Kidney capillary endothelial cell (primary cell): Measurements from ENCODE around the gene NBAS.
"Not testable (repeated sequence)": the region's sequence is repeated elsewhere in the genome, so short reads cannot be mapped to it uniquely, and the experiment has no call there.

ENCODE experiments used
- DNase-seq: peaks from one replicate; pipeline ENCODE4 v3.0.0-alpha.2; 2018; ENCODE audit warnings: low spot score

The NBAS gene

GRCh38 chr2:15559379-15560139 lies 1.6 kb downstream of the NBAS start:
- no peak for DNase-seq

DNA sequence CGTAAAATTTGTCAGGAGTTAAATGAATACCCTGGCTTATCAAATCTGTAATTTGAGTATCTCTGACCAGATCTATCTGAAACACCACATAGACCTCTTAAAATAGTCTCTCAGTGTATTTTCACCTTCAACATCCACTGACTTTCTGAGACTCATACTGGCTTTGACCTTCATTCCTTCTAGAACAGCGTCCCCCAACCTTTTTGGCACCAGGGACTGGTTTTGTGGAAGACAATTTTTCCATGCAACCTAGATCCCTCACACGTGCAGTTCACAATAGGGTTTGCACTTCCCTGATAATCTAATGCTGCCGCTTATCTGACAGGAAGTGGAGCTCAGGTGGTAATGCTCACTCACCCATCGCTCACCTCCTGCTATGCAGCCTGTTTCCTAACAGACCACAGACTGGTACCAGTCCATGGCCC lies 3.2 kb downstream of the NBAS start:
- DNase-seq: peak; percentile 46

DNA sequence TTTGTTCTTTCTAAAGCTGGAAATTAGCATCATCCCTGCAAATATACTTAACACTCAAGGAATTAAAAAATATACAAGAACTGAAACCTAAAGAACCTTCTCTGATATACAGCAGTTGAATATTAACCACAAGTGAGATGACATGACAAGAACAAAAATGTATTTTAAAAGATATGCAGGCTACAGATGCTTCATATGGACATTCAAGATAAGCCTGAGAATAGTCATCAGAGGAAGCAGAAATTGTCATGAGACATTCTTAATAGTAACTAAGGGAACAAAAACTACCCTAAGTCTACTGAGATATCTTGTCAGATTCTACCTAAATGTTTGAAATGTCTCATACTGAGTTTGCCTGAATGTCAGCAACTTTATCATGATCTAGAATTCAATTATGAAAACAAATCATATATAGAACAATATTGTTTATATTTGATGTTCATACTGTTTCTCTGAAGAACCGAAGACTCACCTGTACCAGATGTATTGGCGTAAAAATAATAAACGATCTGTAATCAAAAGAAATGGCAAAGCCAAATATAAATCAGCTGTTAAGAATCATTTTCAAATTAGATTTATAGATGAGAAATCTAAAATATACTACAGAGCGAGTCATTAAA lies 4.7 kb downstream of the NBAS start:
- no peak for DNase-seq

GRCh38 chr2:15555760-15556193 lies 5.4 kb downstream of the NBAS start:
- DNase-seq: no peak

GRCh38 chr2:15554525-15555218 lies 6.5 kb downstream of the NBAS start:
- no peak for DNase-seq

- DNase-seq: no peak
These were observed 7.2 kb downstream of the NBAS start for GRCh38 chr2:15553951-15554350.

- DNase-seq: no peak
These were observed 7.6 kb downstream of the NBAS start for GRCh38 chr2:15553519-15553918.

DNA sequence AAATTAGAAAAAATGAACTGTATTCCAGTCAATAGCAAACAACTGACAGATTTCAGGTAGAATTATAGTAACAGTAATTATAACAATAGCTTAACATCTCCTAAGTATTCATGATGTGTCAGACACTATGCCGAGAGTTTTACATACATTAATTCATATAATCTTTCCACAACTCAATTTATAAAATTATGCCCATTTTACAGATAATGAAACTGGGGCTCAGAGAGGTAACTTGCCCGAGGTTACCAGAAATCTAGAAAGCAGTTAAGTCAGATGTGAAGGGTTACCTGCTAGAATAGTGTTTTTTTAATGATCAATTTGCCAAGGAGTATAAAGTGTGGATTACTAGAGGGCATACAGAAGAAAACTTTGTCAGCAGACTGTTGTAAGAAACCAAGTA lies 12.2 kb downstream of the NBAS start:
- no peak for DNase-seq

DNA sequence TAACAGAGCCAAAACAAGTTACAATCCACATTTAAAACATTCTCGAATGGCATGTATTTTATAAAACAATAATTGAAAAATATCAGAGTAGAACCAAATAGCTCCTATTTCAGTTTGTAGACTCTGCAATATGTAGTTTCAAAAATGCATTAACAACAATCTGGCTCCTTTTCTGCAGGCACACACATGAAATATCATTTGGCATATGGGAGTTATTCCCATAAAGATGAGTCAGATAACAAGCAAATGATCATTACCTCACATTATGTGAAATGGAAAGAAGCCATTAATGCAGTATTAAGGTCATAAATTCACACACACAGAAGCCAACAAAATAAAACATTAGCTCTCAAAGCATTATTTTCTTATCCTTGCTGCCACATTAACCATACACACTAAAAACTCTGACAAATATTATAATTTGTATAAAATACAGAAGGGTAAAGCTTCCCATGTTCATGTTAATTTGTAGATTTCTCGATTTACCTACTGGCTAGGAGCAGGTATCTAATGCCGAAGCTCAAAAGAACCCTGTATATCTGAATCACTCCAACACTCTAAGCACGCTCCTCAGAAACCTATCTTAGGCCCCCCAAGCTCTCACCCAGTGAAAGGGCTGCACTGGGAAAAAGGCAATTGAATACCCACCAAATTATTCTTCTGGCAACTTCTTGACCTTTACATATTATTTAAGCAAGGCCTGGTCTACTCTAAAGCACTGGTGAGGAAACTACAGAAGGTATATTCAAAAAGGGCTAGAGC lies 13.8 kb downstream of the NBAS start:
- DNase-seq: no peak

- no peak for DNase-seq
These were observed 14.6 kb downstream of the NBAS start for GRCh38 chr2:15546297-15547098.

DNA sequence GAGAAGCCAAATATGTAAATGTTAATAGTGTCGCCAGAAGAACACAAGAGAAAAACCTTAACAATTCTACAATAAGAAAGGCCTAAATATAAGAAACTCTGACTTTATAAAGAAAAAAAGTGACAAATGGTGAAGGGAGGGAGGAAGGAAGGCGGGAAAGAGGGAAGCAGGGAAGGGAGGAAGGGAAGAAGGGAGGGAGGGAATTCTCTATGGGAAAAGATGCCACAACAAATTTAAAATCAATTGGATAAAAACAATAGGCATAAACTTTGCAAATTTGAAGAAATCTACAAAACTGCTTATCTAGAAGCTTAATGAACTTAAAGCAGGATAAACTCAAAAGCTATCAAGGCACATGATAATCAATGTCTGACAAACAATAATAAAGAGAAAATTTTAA lies 16.9 kb downstream of the NBAS start:
- no peak for DNase-seq

DNA sequence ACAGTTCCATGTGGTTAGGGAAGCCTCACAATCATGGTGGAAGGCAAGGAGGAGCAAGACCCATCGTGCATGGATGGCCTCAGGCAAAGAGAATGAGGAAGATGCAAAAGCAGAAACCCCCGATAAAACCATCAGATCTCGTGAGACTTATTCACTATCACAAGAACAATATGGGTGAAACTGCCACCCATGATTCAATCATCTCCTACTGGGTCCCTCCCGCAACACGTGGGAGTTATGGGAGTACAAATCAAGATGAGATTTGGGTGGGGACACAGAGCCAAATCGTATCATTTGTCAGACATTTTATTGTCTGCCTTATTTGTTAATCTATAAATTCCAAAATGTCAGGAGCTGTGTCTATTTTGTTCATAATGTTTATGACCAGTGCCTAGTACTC lies 17.6 kb downstream of the NBAS start:
- DNase-seq: no peak

DNA sequence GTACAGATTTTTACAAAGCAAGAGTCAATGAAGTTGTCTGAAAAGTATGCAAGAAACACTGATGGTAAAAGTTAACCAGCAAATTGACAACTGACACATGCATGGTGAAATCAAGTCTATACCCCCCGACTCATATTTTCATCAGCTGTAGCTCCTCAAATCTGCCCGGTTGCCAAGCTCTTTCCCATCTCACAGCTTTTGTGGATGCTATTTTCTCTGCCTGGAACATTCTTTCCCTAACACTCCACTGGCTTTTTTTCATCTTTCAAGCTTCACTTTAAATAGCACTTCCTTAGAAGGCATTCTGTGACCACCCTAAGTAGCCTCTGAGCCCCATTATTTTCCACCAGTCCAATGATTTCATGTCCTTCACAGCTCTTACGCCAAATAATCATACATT lies 18.1 kb downstream of the NBAS start:
- no peak for DNase-seq

DNA sequence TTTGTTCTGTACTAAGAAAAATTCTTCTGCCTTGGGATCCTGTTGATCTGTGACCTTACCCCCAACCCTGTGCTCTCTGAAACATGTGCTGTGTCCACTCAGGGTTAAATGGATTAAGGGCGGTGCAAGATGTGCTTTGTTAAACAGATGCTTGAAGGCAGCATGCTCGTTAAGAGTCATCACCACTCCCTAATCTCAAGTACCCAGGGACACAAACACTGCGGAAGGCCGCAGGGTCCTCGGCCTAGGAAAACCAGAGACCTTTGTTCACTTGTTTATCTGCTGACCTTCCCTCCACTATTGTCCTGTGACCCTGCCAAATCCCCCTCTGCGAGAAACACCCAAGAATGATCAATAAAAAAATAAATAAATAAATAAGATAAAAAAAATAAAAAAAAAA lies 18.9 kb downstream of the NBAS start:
- DNase-seq: not testable (repeated sequence)

GRCh38 chr2:15540523-15540922 lies 20.6 kb downstream of the NBAS start:
- DNase-seq: not testable (repeated sequence)

GRCh38 chr2:15539999-15540398 lies 21.1 kb downstream of the NBAS start:
- no peak for DNase-seq

GRCh38 chr2:15538792-15539191 lies 22.3 kb downstream of the NBAS start:
- no peak for DNase-seq

DNA sequence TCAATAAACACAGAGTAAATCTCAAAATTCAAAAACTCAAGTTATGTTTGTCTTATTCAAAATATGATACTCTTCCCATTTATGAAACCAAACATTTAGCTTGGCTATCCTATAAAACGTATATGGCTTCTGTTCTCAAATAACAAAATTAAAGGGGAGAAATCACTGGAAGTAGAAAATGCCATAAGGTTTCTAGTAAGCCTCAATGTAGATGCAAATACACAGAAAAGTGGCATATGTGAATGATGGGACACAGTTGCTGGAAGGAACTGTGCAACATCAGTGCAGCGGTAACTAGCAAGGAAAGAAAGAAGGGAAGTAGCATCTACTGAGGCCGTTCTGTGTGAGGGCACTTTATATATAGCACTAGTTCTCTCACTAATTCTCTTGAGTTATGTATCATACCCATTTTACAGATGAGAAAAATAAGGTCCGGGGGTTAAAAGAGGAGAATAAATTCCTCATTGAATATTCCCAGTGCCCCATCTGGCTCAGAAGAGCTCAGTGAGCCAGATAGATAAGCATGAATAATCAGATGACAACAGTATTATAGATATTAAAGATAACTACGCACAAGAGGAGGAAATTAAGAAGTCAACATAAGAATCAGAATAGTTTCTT lies 27.2 kb downstream of the NBAS start:
- DNase-seq: no peak

GRCh38 chr2:15532996-15533395 lies 28.1 kb downstream of the NBAS start:
- DNase-seq: no peak

DNA sequence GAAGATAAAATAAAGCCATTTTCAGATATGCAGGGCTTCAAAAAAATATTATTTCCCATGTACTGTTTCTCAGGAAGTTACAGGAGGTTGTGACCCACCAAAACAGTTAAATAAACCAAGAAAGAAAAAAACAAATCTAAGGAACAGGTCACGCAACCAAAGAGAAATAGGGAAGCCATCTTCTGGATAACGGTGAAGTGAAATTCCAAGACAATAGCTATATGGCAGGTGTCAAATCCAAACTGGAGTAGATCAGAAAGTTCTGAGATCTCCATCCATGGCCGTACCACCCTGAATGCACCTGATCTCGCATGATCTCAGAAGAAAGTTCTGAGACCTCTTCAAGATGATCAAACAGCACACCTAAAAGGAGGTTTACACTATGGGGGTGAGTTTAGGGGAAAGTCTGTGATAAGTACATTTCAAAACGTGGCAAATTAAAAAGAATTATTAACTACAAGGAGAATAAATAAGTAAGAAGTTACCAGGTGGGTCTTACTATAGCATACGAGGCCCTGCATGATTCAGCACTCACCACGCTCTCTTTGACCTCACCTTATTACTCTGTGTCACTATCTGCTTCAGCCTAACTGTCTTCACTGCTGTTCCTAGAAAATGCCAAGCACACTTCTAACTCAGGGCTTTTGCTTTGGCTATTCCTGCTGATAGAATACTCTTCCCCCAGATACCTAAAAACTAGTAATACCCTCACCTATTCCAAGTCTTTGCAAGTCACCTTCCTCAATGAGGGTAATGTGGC lies 29.9 kb downstream of the NBAS start:
- DNase-seq: no peak
